ENCODE measurements around the gene PPP6C.
"Not testable (repeated sequence)": the region's sequence is repeated elsewhere in the genome, so short reads cannot be mapped to it uniquely, and the experiment has no call there.

Gene PPP6C

GRCh38 chr9:125177888-125178287 lies 11.7 kb downstream of the PPP6C start:
- Histone ChIP-seq H3K9me3 (ENCODE audit: control insufficient read depth, low read length) (no peaks in the 10 kb centered on the region), H3K4me1 (ENCODE audit: control insufficient read depth, insufficient read depth, low read length) (peaks cover 4% of the 10 kb centered on the region), H3K27me3 (ENCODE audit: control insufficient read depth, insufficient read depth, low read length) (no peaks in the 10 kb centered on the region), H3K9ac (ENCODE audit: low read length) (no peak overlapping the region), H3K4me3 (ENCODE audit: low read length) (no peak overlapping the region), H3K36me3 (ENCODE audit: control insufficient read depth, insufficient read depth, low read length) (no peaks in the 10 kb centered on the region)

- no peaks in the 10 kb centered on the region for H3K36me3 ChIP-seq (ENCODE audit: control insufficient read depth, insufficient read depth, low read length)
- peaks cover 4% of the 10 kb centered on the region for H3K4me1 ChIP-seq (ENCODE audit: control insufficient read depth, insufficient read depth, low read length)
- no peak overlapping the region for H3K4me3 ChIP-seq (ENCODE audit: low read length)
- H3K9ac ChIP-seq (ENCODE audit: low read length): no peak overlapping the region
- H3K27me3 ChIP-seq (ENCODE audit: control insufficient read depth, insufficient read depth, low read length): no peaks in the 10 kb centered on the region
- no peaks in the 10 kb centered on the region for H3K9me3 ChIP-seq (ENCODE audit: control insufficient read depth, low read length)
Measured at GRCh38 chr9:125176636-125177035, 13.0 kb downstream of the PPP6C start.

- Histone ChIP-seq H3K36me3 (ENCODE audit: control insufficient read depth, insufficient read depth, low read length) (no peaks in the 10 kb centered on the region), H3K4me3 (ENCODE audit: low read length) (no peak overlapping the region), H3K9me3 (ENCODE audit: control insufficient read depth, low read length) (no peaks in the 10 kb centered on the region), H3K9ac (ENCODE audit: low read length) (no peak overlapping the region), H3K4me1 (ENCODE audit: control insufficient read depth, insufficient read depth, low read length) (peaks cover 4% of the 10 kb centered on the region), H3K27me3 (ENCODE audit: control insufficient read depth, insufficient read depth, low read length) (no peaks in the 10 kb centered on the region)
Measured at GRCh38 chr9:125172031-125172755, 17.4 kb downstream of the PPP6C start.

- Histone ChIP-seq H3K9ac (ENCODE audit: low read length) (no peak overlapping the region), H3K4me3 (ENCODE audit: low read length) (no peak overlapping the region), H3K27me3 (ENCODE audit: control insufficient read depth, insufficient read depth, low read length) (no peaks in the 10 kb centered on the region), H3K36me3 (ENCODE audit: control insufficient read depth, insufficient read depth, low read length) (no peaks in the 10 kb centered on the region), H3K9me3 (ENCODE audit: control insufficient read depth, low read length) (no peaks in the 10 kb centered on the region), H3K4me1 (ENCODE audit: control insufficient read depth, insufficient read depth, low read length) (peaks cover 4% of the 10 kb centered on the region)
Measured at GRCh38 chr9:125169895-125170294, 19.7 kb downstream of the PPP6C start.

- Histone ChIP-seq H3K9ac (ENCODE audit: low read length) (no peak overlapping the region), H3K4me1 (ENCODE audit: control insufficient read depth, insufficient read depth, low read length) (no peaks in the 10 kb centered on the region), H3K9me3 (ENCODE audit: control insufficient read depth, low read length) (no peaks in the 10 kb centered on the region), H3K36me3 (ENCODE audit: control insufficient read depth, insufficient read depth, low read length) (no peaks in the 10 kb centered on the region), H3K4me3 (ENCODE audit: low read length) (no peak overlapping the region), H3K27me3 (ENCODE audit: control insufficient read depth, insufficient read depth, low read length) (no peaks in the 10 kb centered on the region)
Measured at GRCh38 chr9:125166762-125167161, 22.8 kb downstream of the PPP6C start.

- not testable (repeated sequence) for H3K9ac ChIP-seq (ENCODE audit: low read length); H3K9me3 ChIP-seq (ENCODE audit: control insufficient read depth, low read length); H3K36me3 ChIP-seq (ENCODE audit: control insufficient read depth, insufficient read depth, low read length); H3K27me3 ChIP-seq (ENCODE audit: control insufficient read depth, insufficient read depth, low read length); H3K4me1 ChIP-seq (ENCODE audit: control insufficient read depth, insufficient read depth, low read length); H3K4me3 ChIP-seq (ENCODE audit: low read length)
Measured at GRCh38 chr9:125162891-125163290, 26.7 kb downstream of the PPP6C start.

- Histone ChIP-seq H3K4me3 (ENCODE audit: low read length) (no peak overlapping the region), H3K36me3 (ENCODE audit: control insufficient read depth, insufficient read depth, low read length) (no peaks in the 10 kb centered on the region), H3K4me1 (ENCODE audit: control insufficient read depth, insufficient read depth, low read length) (no peaks in the 10 kb centered on the region)
Measured at GRCh38 chr9:125161284-125161918, 28.2 kb downstream of the PPP6C start.

GRCh38 chr9:125160750-125161149 lies 28.9 kb downstream of the PPP6C start:
- Histone ChIP-seq H3K4me1 (ENCODE audit: control insufficient read depth, insufficient read depth, low read length) (no peaks in the 10 kb centered on the region), H3K4me3 (ENCODE audit: low read length) (no peak overlapping the region), H3K36me3 (ENCODE audit: control insufficient read depth, insufficient read depth, low read length) (no peaks in the 10 kb centered on the region), H3K27me3 (ENCODE audit: control insufficient read depth, insufficient read depth, low read length) (no peaks in the 10 kb centered on the region), H3K9me3 (ENCODE audit: control insufficient read depth, low read length) (no peaks in the 10 kb centered on the region), H3K9ac (ENCODE audit: low read length) (no peak overlapping the region)

More at GRCh38 chr9:125161284-125161918, 28.2 kb downstream of the PPP6C start:
- Histone ChIP-seq H3K9me3 (ENCODE audit: control insufficient read depth, low read length) (no peaks in the 10 kb centered on the region), H3K9ac (ENCODE audit: low read length) (no peak overlapping the region), H3K27me3 (ENCODE audit: control insufficient read depth, insufficient read depth, low read length) (no peaks in the 10 kb centered on the region)

- H3K9ac ChIP-seq (ENCODE audit: low read length): no peak overlapping the region
- no peaks in the 10 kb centered on the region for H3K36me3 ChIP-seq (ENCODE audit: control insufficient read depth, insufficient read depth, low read length)
- no peaks in the 10 kb centered on the region for H3K4me1 ChIP-seq (ENCODE audit: control insufficient read depth, insufficient read depth, low read length)
Measured at GRCh38 chr9:125156551-125156950, 33.1 kb downstream of the PPP6C start.

GRCh38 chr9:125153712-125154367 lies 35.8 kb downstream of the PPP6C start:
- Histone ChIP-seq H3K4me3 (ENCODE audit: low read length) (no peak overlapping the region), H3K9me3 (ENCODE audit: control insufficient read depth, low read length) (no peaks in the 10 kb centered on the region), H3K27me3 (ENCODE audit: control insufficient read depth, insufficient read depth, low read length) (no peaks in the 10 kb centered on the region), H3K4me1 (ENCODE audit: control insufficient read depth, insufficient read depth, low read length) (no peaks in the 10 kb centered on the region), H3K9ac (ENCODE audit: low read length) (no peak overlapping the region), H3K36me3 (ENCODE audit: control insufficient read depth, insufficient read depth, low read length) (no peaks in the 10 kb centered on the region)

More at GRCh38 chr9:125156551-125156950, 33.1 kb downstream of the PPP6C start:
- no peak overlapping the region for H3K4me3 ChIP-seq (ENCODE audit: low read length)
- no peaks in the 10 kb centered on the region for H3K27me3 ChIP-seq (ENCODE audit: control insufficient read depth, insufficient read depth, low read length)
- H3K9me3 ChIP-seq (ENCODE audit: control insufficient read depth, low read length): no peaks in the 10 kb centered on the region

GRCh38 chr9:125151730-125152129 lies 37.9 kb downstream of the PPP6C start:
- Histone ChIP-seq H3K36me3 (ENCODE audit: control insufficient read depth, insufficient read depth, low read length) (no peaks in the 10 kb centered on the region), H3K27me3 (ENCODE audit: control insufficient read depth, insufficient read depth, low read length) (no peaks in the 10 kb centered on the region), H3K9me3 (ENCODE audit: control insufficient read depth, low read length) (no peaks in the 10 kb centered on the region), H3K4me1 (ENCODE audit: control insufficient read depth, insufficient read depth, low read length) (no peaks in the 10 kb centered on the region), H3K4me3 (ENCODE audit: low read length) (no peak overlapping the region), H3K9ac (ENCODE audit: low read length) (no peak overlapping the region)
